Raji (cell line): Measurements from ENCODE around the gene HSPA4.

Experiments used
- POLR2A ChIP-seq: IDR thresholded peaks from 2 replicates; pipeline ENCODE4 v1.6.1; 2011; ENCODE audit warnings: low read depth, low read length, control low read depth; ENCODE audit not compliant: insufficient read depth

Gene HSPA4

GRCh38 chr5:133129950-133130349 is 78.1 kb downstream of the HSPA4 start:
- no peak for TF ChIP-seq POLR2A

GRCh38 chr5:133130387-133131118 is 78.7 kb downstream of the HSPA4 start:
- TF ChIP-seq POLR2A: no peak

GRCh38 chr5:133132717-133133116 is 80.9 kb downstream of the HSPA4 start:
- no peak for TF ChIP-seq POLR2A

GRCh38 chr5:133140311-133140710 is 88.5 kb downstream of the HSPA4 start:
- TF ChIP-seq POLR2A: no peak

GRCh38 chr5:133141746-133142145 is 89.9 kb downstream of the HSPA4 start:
- no peak for TF ChIP-seq POLR2A

GRCh38 chr5:133142782-133143181 is 91.0 kb downstream of the HSPA4 start:
- no peak for TF ChIP-seq POLR2A

GRCh38 chr5:133144245-133144981 is 92.6 kb downstream of the HSPA4 start:
- TF ChIP-seq POLR2A: no peak

GRCh38 chr5:133145436-133146170 is 93.8 kb downstream of the HSPA4 start:
- TF ChIP-seq POLR2A: no peak

- no peak for TF ChIP-seq POLR2A
These were observed 95.6 kb downstream of the HSPA4 start for GRCh38 chr5:133147411-133147810.

- TF ChIP-seq POLR2A: no peak
These were observed 96.2 kb downstream of the HSPA4 start for GRCh38 chr5:133147815-133148567.

GRCh38 chr5:133149345-133149744 is 97.5 kb downstream of the HSPA4 start:
- no peak for TF ChIP-seq POLR2A

GRCh38 chr5:133150909-133151544 is 99.2 kb downstream of the HSPA4 start:
- TF ChIP-seq POLR2A: no peak

- TF ChIP-seq POLR2A: no peak
These were observed 102.7 kb downstream of the HSPA4 start for GRCh38 chr5:133154274-133155075.
